NCI-H1092 (cell line): Measurements from ENCODE around the gene ARL2BP.
"Not testable (repeated sequence)": the region's sequence is repeated elsewhere in the genome, so short reads cannot be mapped to it uniquely, and the experiment has no call there.

ENCODE experiments used
- DNase-seq: peaks from one replicate; lab custom pipeline; 2025; lab: John Stamatoyannopoulos, UW

Gene ARL2BP

GRCh38 chr16:57244767-57245471 lies at the start of gene ARL2BP:
Gene ARL2BP (plus strand): TSS chr16:57245259. CDS start chr16:57245368, 109 bp downstream.
- DNase-seq, result peak; percentile 90

GRCh38 chr16:57196286-57196685 lies 48.8 kb upstream of the ARL2BP start:
- no peak for DNase-seq

GRCh38 chr16:57196753-57197152 lies 48.3 kb upstream of the ARL2BP start:
- DNase-seq, result no peak

GRCh38 chr16:57200321-57200720 lies 44.7 kb upstream of the ARL2BP start:
- not testable (repeated sequence) for DNase-seq

GRCh38 chr16:57200926-57201325 lies 44.1 kb upstream of the ARL2BP start:
- DNase-seq, result not testable (repeated sequence)

GRCh38 chr16:57202095-57202886 lies 42.8 kb upstream of the ARL2BP start:
- no peak for DNase-seq

- DNase-seq, result no peak
Observed at GRCh38 chr16:57203451-57203850, 41.6 kb upstream of the ARL2BP start.

- DNase-seq, result no peak
Observed at GRCh38 chr16:57204675-57205074, 40.4 kb upstream of the ARL2BP start.

- DNase-seq, result no peak
Observed at GRCh38 chr16:57208926-57209325, 36.1 kb upstream of the ARL2BP start.

- DNase-seq, result no peak
Observed at GRCh38 chr16:57209780-57210179, 35.3 kb upstream of the ARL2BP start.

- DNase-seq, result no peak
Observed at GRCh38 chr16:57213462-57213861, 31.6 kb upstream of the ARL2BP start.

- no peak for DNase-seq
Observed at GRCh38 chr16:57216968-57217367, 28.1 kb upstream of the ARL2BP start.

GRCh38 chr16:57223057-57223456 lies 22.0 kb upstream of the ARL2BP start:
- no peak for DNase-seq

GRCh38 chr16:57224651-57225335 lies 20.3 kb upstream of the ARL2BP start:
- DNase-seq, result no peak

GRCh38 chr16:57225978-57226377 lies 19.1 kb upstream of the ARL2BP start:
- DNase-seq, result no peak

- DNase-seq, result no peak
Observed at GRCh38 chr16:57226701-57227621, 18.1 kb upstream of the ARL2BP start.

GRCh38 chr16:57229079-57229478 lies 16.0 kb upstream of the ARL2BP start:
- no peak for DNase-seq

GRCh38 chr16:57231821-57232350 lies 13.2 kb upstream of the ARL2BP start:
- no peak for DNase-seq

GRCh38 chr16:57233944-57234706 lies 10.9 kb upstream of the ARL2BP start:
- no peak for DNase-seq

GRCh38 chr16:57234707-57235092 lies 10.4 kb upstream of the ARL2BP start:
- no peak for DNase-seq
